ENCODE data around the gene LY9.

LY9 gene

GRCh38 chr1:160810486-160810885 is 14.5 kb downstream of the LY9 start:
- Histone ChIP-seq H3K9me3 (ENCODE audit: control insufficient read depth, insufficient read depth, low read length) (no peaks in the 10 kb centered on the region), H3K4me3 (ENCODE audit: low read depth, low read length) (no peak overlapping the region), H3K36me3 (ENCODE audit: control insufficient read depth, insufficient read depth, low read length) (no peaks in the 10 kb centered on the region), H3K4me1 (ENCODE audit: control insufficient read depth, insufficient read depth, low read length) (peaks cover 6% of the 10 kb centered on the region), H3K27me3 (ENCODE audit: control insufficient read depth, insufficient read depth, low read length) (no peaks in the 10 kb centered on the region), H3K9ac (ENCODE audit: low read depth, low read length) (no peak overlapping the region)

- H3K9ac ChIP-seq (ENCODE audit: low read depth, low read length), result no peak overlapping the region
- no peaks in the 10 kb centered on the region for H3K9me3 ChIP-seq (ENCODE audit: control insufficient read depth, insufficient read depth, low read length)
- no peaks in the 10 kb centered on the region for H3K27me3 ChIP-seq (ENCODE audit: control insufficient read depth, insufficient read depth, low read length)
- no peak overlapping the region for H3K4me3 ChIP-seq (ENCODE audit: low read depth, low read length)
- peaks cover 6% of the 10 kb centered on the region for H3K4me1 ChIP-seq (ENCODE audit: control insufficient read depth, insufficient read depth, low read length)
- no peaks in the 10 kb centered on the region for H3K36me3 ChIP-seq (ENCODE audit: control insufficient read depth, insufficient read depth, low read length)
These were observed 15.2 kb downstream of the LY9 start for GRCh38 chr1:160811147-160811546.

GRCh38 chr1:160813215-160813614 is 17.2 kb downstream of the LY9 start:
- no peaks in the 10 kb centered on the region for H3K36me3 ChIP-seq (ENCODE audit: control insufficient read depth, insufficient read depth, low read length)
- no peak overlapping the region for H3K4me3 ChIP-seq (ENCODE audit: low read depth, low read length)
- peaks cover 10% of the 10 kb centered on the region for H3K4me1 ChIP-seq (ENCODE audit: control insufficient read depth, insufficient read depth, low read length)
- H3K9me3 ChIP-seq (ENCODE audit: control insufficient read depth, insufficient read depth, low read length), result no peaks in the 10 kb centered on the region
- H3K9ac ChIP-seq (ENCODE audit: low read depth, low read length), result no peak overlapping the region
- H3K27me3 ChIP-seq (ENCODE audit: control insufficient read depth, insufficient read depth, low read length), result no peaks in the 10 kb centered on the region

GRCh38 chr1:160814316-160814715 is 18.3 kb downstream of the LY9 start:
- H3K9ac ChIP-seq (ENCODE audit: low read depth, low read length), result no peak overlapping the region
- no peak overlapping the region for H3K4me3 ChIP-seq (ENCODE audit: low read depth, low read length)
- H3K9me3 ChIP-seq (ENCODE audit: control insufficient read depth, insufficient read depth, low read length), result no peaks in the 10 kb centered on the region
- H3K36me3 ChIP-seq (ENCODE audit: control insufficient read depth, insufficient read depth, low read length), result no peaks in the 10 kb centered on the region
- peaks cover 12% of the 10 kb centered on the region for H3K4me1 ChIP-seq (ENCODE audit: control insufficient read depth, insufficient read depth, low read length)
- H3K27me3 ChIP-seq (ENCODE audit: control insufficient read depth, insufficient read depth, low read length), result no peaks in the 10 kb centered on the region

GRCh38 chr1:160814856-160815255 is 18.9 kb downstream of the LY9 start:
- Histone ChIP-seq H3K27me3 (ENCODE audit: control insufficient read depth, insufficient read depth, low read length) (no peaks in the 10 kb centered on the region), H3K9ac (ENCODE audit: low read depth, low read length) (no peak overlapping the region), H3K4me3 (ENCODE audit: low read depth, low read length) (no peak overlapping the region), H3K9me3 (ENCODE audit: control insufficient read depth, insufficient read depth, low read length) (no peaks in the 10 kb centered on the region), H3K36me3 (ENCODE audit: control insufficient read depth, insufficient read depth, low read length) (no peaks in the 10 kb centered on the region), H3K4me1 (ENCODE audit: control insufficient read depth, insufficient read depth, low read length) (peaks cover 12% of the 10 kb centered on the region)

GRCh38 chr1:160818207-160818937 is 22.4 kb downstream of the LY9 start:
- H3K9ac ChIP-seq (ENCODE audit: low read depth, low read length), result no peak overlapping the region
- peaks cover 6% of the 10 kb centered on the region for H3K4me1 ChIP-seq (ENCODE audit: control insufficient read depth, insufficient read depth, low read length)
- no peaks in the 10 kb centered on the region for H3K36me3 ChIP-seq (ENCODE audit: control insufficient read depth, insufficient read depth, low read length)
- H3K4me3 ChIP-seq (ENCODE audit: low read depth, low read length), result no peak overlapping the region
- H3K9me3 ChIP-seq (ENCODE audit: control insufficient read depth, insufficient read depth, low read length), result no peaks in the 10 kb centered on the region
- no peaks in the 10 kb centered on the region for H3K27me3 ChIP-seq (ENCODE audit: control insufficient read depth, insufficient read depth, low read length)

GRCh38 chr1:160819186-160819585 is 23.2 kb downstream of the LY9 start:
- Histone ChIP-seq H3K27me3 (ENCODE audit: control insufficient read depth, insufficient read depth, low read length) (no peaks in the 10 kb centered on the region), H3K36me3 (ENCODE audit: control insufficient read depth, insufficient read depth, low read length) (no peaks in the 10 kb centered on the region), H3K4me3 (ENCODE audit: low read depth, low read length) (no peak overlapping the region), H3K9me3 (ENCODE audit: control insufficient read depth, insufficient read depth, low read length) (no peaks in the 10 kb centered on the region), H3K9ac (ENCODE audit: low read depth, low read length) (no peak overlapping the region), H3K4me1 (ENCODE audit: control insufficient read depth, insufficient read depth, low read length) (peaks cover 6% of the 10 kb centered on the region)

- H3K4me1 ChIP-seq (ENCODE audit: control insufficient read depth, insufficient read depth, low read length), result peaks cover 6% of the 10 kb centered on the region
- no peaks in the 10 kb centered on the region for H3K36me3 ChIP-seq (ENCODE audit: control insufficient read depth, insufficient read depth, low read length)
- H3K9ac ChIP-seq (ENCODE audit: low read depth, low read length), result no peak overlapping the region
- H3K4me3 ChIP-seq (ENCODE audit: low read depth, low read length), result no peak overlapping the region
- H3K27me3 ChIP-seq (ENCODE audit: control insufficient read depth, insufficient read depth, low read length), result no peaks in the 10 kb centered on the region
- no peaks in the 10 kb centered on the region for H3K9me3 ChIP-seq (ENCODE audit: control insufficient read depth, insufficient read depth, low read length)
These were observed 25.7 kb downstream of the LY9 start for GRCh38 chr1:160821627-160822026.

GRCh38 chr1:160823296-160823695 is 27.3 kb downstream of the LY9 start:
- no peak overlapping the region for H3K9ac ChIP-seq (ENCODE audit: low read depth, low read length)
- no peaks in the 10 kb centered on the region for H3K9me3 ChIP-seq (ENCODE audit: control insufficient read depth, insufficient read depth, low read length)
- H3K4me1 ChIP-seq (ENCODE audit: control insufficient read depth, insufficient read depth, low read length), result peaks cover under 1% of the 10 kb centered on the region
- no peaks in the 10 kb centered on the region for H3K27me3 ChIP-seq (ENCODE audit: control insufficient read depth, insufficient read depth, low read length)
- no peak overlapping the region for H3K4me3 ChIP-seq (ENCODE audit: low read depth, low read length)
- no peaks in the 10 kb centered on the region for H3K36me3 ChIP-seq (ENCODE audit: control insufficient read depth, insufficient read depth, low read length)

- H3K9me3 ChIP-seq (ENCODE audit: control insufficient read depth, insufficient read depth, low read length), result no peaks in the 10 kb centered on the region
- no peaks in the 10 kb centered on the region for H3K36me3 ChIP-seq (ENCODE audit: control insufficient read depth, insufficient read depth, low read length)
- H3K4me1 ChIP-seq (ENCODE audit: control insufficient read depth, insufficient read depth, low read length), result no peaks in the 10 kb centered on the region
- no peak overlapping the region for H3K9ac ChIP-seq (ENCODE audit: low read depth, low read length)
- H3K27me3 ChIP-seq (ENCODE audit: control insufficient read depth, insufficient read depth, low read length), result no peaks in the 10 kb centered on the region
- H3K4me3 ChIP-seq (ENCODE audit: low read depth, low read length), result no peak overlapping the region
These were observed 30.6 kb downstream of the LY9 start for GRCh38 chr1:160826546-160826945.

- no peaks in the 10 kb centered on the region for H3K27me3 ChIP-seq (ENCODE audit: control insufficient read depth, insufficient read depth, low read length)
- no peak overlapping the region for H3K9ac ChIP-seq (ENCODE audit: low read depth, low read length)
- H3K9me3 ChIP-seq (ENCODE audit: control insufficient read depth, insufficient read depth, low read length), result no peaks in the 10 kb centered on the region
- H3K4me1 ChIP-seq (ENCODE audit: control insufficient read depth, insufficient read depth, low read length), result no peaks in the 10 kb centered on the region
- no peak overlapping the region for H3K4me3 ChIP-seq (ENCODE audit: low read depth, low read length)
- H3K36me3 ChIP-seq (ENCODE audit: control insufficient read depth, insufficient read depth, low read length), result no peaks in the 10 kb centered on the region
These were observed 31.4 kb downstream of the LY9 start for GRCh38 chr1:160827418-160827817.

GRCh38 chr1:160829766-160830165 is 33.8 kb downstream of the LY9 start:
- no peaks in the 10 kb centered on the region for H3K4me1 ChIP-seq (ENCODE audit: control insufficient read depth, insufficient read depth, low read length)
- H3K9me3 ChIP-seq (ENCODE audit: control insufficient read depth, insufficient read depth, low read length), result no peaks in the 10 kb centered on the region
- no peaks in the 10 kb centered on the region for H3K36me3 ChIP-seq (ENCODE audit: control insufficient read depth, insufficient read depth, low read length)
- no peak overlapping the region for H3K4me3 ChIP-seq (ENCODE audit: low read depth, low read length)
- H3K27me3 ChIP-seq (ENCODE audit: control insufficient read depth, insufficient read depth, low read length), result no peaks in the 10 kb centered on the region
- no peak overlapping the region for H3K9ac ChIP-seq (ENCODE audit: low read depth, low read length)

Data from iPS-15b (cell line).